HG03432 (cell line): ENCODE measurements around the gene BEND7.
A peak's percentile ranks its signal among the peaks of the same experiment; 100 is the strongest.

ENCODE experiments used
- ATAC-seq: cut with Tn5 transposase; IDR thresholded peaks from one replicate; pipeline ENCODE4 v1.9.1; 2021; ENCODE audit warnings: mild to moderate bottlenecking, moderate library complexity; ENCODE audit not compliant: unreplicated experiment

The BEND7 gene

DNA sequence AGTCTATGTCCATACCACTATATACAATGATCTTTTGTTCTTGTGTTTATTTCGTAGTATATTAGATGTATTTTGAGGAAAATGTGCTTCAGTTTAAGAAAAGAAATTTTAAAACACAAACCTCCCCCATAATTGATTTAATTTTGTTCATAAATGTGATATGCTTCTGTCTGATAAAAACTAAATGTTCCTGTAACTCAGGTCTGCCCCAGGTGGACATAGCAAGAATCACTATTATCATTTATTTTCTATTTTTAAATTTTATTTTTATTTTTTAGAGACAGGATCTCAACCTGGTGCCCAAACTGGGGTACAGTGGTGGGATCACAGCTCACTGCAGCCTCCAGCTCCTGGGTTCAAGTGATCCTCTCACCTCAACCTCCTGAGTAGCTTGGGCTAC, 43.2 kb downstream of the BEND7 start:
- no peak for ATAC-seq

- no peak for ATAC-seq
Observed at GRCh38 chr10:13483951-13484350, 44.9 kb downstream of the BEND7 start.

- ATAC-seq: no peak
Observed at GRCh38 chr10:13483073-13483472, 45.7 kb downstream of the BEND7 start.

DNA sequence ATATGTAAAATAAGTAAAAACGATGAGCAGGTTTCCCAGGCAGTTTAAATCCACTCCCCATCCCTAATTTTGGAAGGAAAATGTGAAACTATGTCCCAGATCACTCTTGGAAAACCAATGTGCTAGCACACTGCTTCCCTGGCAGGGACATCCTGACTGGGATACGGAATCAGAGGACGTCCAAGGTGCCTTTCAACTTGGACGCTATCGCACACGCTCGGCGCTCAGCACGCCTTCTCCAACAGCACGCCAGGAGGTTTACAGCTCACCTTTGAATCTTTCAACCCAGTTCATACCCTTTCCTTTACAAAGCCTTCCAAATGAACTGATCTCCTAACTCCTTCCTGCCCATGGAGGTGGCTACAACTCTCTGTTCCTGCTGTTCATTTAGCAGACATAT, 47.1 kb downstream of the BEND7 start:
- no peak for ATAC-seq

GRCh38 chr10:13475124-13475523, 53.7 kb downstream of the BEND7 start:
- ATAC-seq: no peak

GRCh38 chr10:13473986-13474385, 54.8 kb downstream of the BEND7 start:
- no peak for ATAC-seq

DNA sequence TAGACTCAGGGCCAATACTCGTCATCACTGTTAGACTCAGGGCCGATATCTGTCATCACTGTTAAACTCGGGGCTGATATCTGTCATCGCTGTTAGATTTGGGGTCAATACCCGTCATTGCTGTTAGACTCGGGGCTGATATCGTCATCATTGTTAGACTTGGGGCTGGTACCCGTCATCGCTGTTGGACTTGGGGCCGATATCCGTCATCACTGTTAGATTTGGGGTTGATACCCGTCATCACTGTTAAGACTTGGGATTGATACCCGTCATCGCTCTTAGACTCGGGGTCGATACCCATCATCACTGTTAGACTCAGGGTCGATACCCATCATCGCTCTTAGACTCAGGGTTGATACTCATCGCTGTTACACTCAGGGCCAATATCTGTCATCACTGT, 56.5 kb downstream of the BEND7 start:
- ATAC-seq: no peak

DNA sequence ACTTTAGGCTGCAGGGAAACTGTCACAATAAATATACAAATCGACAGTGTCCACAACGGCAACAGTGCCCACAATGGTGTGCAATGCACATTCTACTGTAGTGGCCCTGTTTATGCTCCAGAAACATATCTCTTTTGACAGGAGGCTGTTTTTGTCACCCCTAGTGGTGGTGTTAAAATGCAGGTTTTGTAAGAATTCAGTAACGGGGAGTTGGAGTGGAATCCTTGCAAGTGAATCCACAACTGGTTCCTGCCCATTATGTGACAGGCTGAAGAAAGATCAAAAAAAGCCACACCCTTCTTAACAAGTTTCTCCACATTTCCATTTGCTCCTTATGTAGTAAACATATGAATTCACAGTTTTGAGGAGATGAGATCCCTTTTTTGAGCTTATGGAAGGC, 58.5 kb downstream of the BEND7 start:
- ATAC-seq: no peak

- ATAC-seq: no peak
Observed at GRCh38 chr10:13462551-13462950, 66.3 kb downstream of the BEND7 start.

GRCh38 chr10:13458687-13459012, 70.2 kb downstream of the BEND7 start:
- ATAC-seq: no peak

- ATAC-seq: no peak
Observed at GRCh38 chr10:13457958-13458686, 70.7 kb downstream of the BEND7 start.

GRCh38 chr10:13453896-13454295, 74.9 kb downstream of the BEND7 start:
- ATAC-seq: peak; percentile 55

DNA sequence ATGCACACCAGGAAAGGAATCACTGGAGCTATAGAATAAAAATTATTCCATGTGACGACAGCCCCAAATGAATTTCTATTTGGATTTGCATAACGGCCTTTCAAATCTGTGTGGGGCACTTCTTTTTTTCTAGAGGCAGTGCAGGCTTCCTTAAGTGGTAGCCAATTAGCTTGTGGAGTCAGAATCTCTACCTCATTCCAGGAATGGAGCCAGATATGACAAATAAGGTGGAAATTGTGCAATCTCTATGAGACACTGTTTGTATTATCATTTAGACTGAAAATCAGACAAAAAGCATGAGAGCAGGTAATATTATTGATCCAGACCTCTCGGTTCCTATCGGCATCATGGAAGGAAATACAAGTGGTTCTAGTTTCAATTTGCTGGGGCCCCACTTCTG, 78.7 kb downstream of the BEND7 start:
- no peak for ATAC-seq

- no peak for ATAC-seq
Observed at GRCh38 chr10:13449296-13449695, 79.5 kb downstream of the BEND7 start.

GRCh38 chr10:13448216-13448615, 80.6 kb downstream of the BEND7 start:
- ATAC-seq: no peak

- ATAC-seq: no peak
Observed at GRCh38 chr10:13445656-13446400, 83.0 kb downstream of the BEND7 start.

GRCh38 chr10:13441476-13441875, 87.3 kb downstream of the BEND7 start:
- ATAC-seq: no peak

DNA sequence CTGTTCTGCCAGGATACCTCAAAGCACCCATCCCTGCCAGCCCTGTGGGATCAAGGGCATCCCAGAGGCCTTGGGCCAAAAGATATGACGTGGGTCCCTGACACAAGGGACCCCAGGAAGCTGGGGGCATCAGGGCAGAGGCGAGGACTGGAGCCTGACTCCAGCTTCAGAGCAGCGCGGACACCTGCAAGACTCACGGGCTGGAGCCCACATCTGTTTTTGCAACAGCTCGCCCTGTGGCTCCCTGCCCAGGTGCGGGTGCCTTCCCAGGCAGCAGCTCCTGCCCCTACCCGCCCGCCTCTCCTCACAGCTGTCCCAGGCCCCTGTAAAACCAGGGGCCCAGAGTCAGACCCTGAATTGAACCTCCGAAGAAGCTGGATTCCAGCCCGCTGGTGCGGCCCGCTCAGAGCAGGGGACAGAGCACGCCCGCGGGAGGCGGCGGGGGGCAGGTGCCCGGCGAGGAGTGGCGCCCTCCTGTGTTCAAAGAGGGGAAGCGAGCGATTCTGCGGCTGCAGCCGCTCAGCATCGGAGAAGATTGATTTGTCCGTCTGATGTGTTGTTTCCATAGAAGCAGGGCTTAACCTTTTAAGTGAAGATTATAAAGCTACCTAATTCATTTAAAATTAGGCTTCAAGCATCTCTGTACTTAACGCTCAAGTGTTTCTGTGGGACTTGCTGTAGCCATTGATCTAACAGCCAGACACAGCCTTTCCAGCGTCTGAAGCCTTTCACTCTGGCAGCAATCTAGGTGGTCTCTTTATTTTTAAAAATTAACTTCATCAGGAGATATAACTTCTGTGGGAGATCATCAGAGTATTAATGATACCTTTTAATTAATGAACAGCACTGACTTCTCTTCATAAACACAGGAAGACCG, 88.4 kb downstream of the BEND7 start:
- peak; percentile 77 for ATAC-seq

DNA sequence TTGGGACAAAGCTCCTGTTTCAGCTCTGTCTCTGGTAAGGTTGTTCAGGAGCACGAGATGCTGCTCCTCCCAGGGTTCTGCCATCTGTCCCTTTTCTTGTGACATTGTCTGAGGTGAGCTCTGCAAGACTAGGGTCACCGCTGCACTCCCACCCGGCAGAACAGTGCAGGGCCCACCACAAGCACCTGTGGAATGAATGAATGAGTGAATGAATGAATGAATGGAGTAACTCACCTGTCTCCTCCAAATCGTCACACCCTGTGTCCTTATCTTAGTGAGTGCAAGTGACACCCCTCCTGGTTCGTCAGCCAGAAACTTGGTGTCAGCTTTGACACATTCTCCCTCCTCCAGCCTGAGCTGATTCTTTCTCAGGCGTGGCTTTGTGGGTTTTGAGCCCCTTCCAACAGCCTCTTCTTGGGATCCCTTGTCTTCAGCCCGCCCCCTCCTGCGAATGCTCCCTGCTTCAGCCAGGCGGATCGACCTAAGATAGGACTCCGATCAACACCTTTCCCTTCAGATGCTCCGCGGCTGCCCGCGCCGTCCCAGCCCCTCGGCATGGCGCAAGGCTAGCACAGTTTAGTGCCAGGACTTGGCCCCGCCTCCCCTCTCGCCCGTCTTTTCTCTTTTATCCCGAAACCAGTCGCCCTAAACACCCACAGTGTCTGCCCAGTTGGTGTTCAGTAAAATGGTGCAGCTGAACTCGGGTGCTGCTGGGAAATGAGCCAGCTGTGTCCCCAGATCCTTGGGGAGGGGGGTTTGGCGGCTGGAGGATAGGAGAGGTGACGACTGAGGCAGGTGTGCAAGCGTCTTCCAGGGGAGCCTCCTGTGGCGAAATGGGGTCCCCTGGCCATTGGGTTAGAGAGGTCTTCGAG, 89.3 kb downstream of the BEND7 start:
- no peak for ATAC-seq

DNA sequence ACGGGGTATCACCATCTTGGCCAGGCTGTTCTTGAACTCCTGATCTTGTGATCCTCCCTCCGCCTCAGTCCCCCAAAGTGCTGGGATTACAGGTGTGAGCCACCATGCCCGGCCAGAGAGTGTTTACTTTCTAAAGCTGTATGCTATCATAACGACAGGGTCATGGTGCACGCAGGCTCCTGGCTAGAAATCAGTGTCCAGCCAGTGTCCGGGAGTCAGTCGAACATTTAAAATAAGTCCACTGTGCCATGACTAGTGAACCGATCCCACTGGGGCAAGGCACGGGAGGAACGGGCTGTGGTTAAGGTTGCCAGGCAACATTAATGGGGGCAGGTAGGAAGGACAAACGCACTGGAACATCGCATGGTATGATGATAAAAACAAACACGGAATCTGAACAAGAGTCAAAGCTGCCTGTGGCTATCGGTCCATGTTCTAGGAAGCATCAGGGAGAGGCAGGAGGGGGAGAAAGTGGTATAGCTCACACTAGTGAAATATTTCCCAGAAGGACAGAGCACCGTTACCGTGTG, 91.7 kb downstream of the BEND7 start:
- ATAC-seq: no peak
